Measurements from ENCODE around the gene HOXA10.

HOXA10 gene

GRCh38 chr7:27199849-27200760 lies 26.0 kb upstream of the HOXA10 start, which contains the start of gene HOXA13:
Gene HOXA13 (minus strand): TSS chr7:27200091. CDS start chr7:27200077, 14 bp downstream.
- H3K4me3 ChIP-seq (ENCODE audit: low read depth, low read length) = 0 out of 2 replicates have a peak within 1 kb of the TSS, but pooled peaks have one; percentile 28
- TF ChIP-seq, protein P1, sequence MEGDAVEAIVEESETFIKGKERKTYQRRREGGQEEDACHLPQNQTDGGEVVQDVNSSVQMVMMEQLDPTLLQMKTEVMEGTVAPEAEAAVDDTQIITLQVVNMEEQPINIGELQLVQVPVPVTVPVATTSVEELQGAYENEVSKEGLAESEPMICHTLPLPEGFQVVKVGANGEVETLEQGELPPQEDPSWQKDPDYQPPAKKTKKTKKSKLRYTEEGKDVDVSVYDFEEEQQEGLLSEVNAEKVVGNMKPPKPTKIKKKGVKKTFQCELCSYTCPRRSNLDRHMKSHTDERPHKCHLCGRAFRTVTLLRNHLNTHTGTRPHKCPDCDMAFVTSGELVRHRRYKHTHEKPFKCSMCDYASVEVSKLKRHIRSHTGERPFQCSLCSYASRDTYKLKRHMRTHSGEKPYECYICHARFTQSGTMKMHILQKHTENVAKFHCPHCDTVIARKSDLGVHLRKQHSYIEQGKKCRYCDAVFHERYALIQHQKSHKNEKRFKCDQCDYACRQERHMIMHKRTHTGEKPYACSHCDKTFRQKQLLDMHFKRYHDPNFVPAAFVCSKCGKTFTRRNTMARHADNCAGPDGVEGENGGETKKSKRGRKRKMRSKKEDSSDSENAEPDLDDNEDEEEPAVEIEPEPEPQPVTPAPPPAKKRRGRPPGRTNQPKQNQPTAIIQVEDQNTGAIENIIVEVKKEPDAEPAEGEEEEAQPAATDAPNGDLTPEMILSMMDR (IDR thresholded peaks at IDR 0.05; ENCODE audit: control insufficient read depth, extremely low read depth, insufficient read depth) = no peak
- DNase-seq (ENCODE audit: low read depth) = no peak

DNA sequence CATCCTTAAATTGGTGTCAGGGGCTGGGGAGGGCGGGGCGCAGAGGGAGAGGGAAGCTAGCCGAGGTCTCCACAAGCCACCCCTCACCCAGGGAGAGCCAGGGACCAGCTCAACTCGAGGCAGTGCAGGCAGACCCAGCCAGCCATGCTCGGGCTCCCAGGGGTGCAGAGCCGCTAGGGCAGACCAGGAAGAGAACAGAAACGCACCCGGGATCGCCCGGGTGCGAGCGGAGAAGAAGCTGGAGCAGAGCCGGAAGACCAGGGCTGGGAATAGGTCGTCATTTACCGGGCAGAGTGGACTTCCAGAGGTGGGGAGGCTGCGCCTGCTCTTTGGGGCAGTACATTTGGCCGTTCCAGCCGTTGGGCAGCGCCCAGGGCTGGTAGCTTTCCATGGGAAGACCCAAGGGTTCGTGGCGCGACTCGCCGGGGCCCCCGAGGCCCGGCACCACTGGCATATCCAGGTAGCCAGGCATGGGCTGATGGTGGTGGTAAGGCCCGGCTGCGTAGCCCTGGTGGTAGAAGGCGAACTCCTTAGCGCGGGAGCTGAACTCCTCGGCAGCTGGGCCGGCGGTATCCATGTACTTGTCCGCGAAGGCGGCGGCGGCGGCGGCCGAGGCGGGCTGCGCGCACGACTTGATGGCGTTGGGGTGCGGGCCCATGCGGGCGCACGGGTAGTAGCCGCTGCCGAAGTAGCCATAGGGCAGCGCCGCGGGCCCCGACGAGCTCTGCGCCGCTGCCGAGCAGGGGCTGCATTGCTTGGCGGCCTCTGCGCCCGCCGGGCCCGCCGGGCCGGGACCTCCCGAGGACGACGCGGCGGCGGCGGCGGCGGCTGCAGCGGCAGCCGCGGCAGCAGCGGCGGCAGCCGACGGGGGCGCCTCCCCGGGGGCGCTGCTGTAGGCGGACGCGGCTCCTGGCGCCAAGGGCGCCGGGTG lies 25.0 kb upstream of the HOXA10 start:
- TF ChIP-seq, protein P1 (IDR thresholded peaks at IDR 0.05; ENCODE audit: control insufficient read depth, extremely low read depth, insufficient read depth) = no peak
- no peak overlapping the region for H3K4me3 ChIP-seq (ENCODE audit: low read depth, low read length)
- no peak for DNase-seq (ENCODE audit: low read depth)

DNA sequence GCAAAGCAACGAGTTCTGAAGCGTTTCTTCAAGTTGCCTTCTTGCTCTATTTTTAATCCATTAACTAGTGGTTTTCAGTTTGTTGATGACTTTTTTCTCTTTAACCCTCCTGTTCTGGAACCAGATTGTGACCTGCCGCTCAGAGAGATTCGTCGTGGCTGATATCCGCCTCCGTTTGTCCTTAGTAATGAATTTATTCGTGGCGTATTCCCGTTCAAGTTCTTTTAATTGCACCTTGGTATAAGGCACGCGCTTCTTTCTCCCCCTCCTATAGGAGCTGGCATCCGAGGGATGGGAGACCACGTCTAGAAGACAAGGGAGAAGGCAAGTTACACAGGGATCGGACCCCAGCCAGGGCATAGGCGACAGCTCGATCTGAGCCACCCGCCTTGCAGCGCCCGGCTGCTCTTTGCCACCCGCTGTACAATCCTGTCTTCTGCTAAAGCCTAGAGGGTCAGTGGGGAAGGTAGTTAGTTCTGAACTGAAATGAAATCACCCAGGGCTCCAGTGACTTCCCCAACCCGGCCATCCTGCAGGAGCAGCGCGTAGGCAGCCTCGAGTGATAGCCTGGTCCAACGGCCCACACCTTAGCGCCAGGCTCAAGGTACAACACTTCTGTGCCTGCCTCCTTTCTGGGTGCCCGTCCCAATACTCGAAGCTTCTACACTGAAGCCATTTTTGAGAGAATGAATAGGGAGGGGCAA lies 24.2 kb upstream of the HOXA10 start:
- TF ChIP-seq, protein P1 (IDR thresholded peaks at IDR 0.05; ENCODE audit: control insufficient read depth, extremely low read depth, insufficient read depth) = no peak
- DNase-seq (ENCODE audit: low read depth) = no peak
- no peak overlapping the region for H3K4me3 ChIP-seq (ENCODE audit: low read depth, low read length)

- no peak overlapping the region for H3K4me3 ChIP-seq (ENCODE audit: low read depth, low read length)
- TF ChIP-seq, protein P1 (IDR thresholded peaks at IDR 0.05; ENCODE audit: control insufficient read depth, extremely low read depth, insufficient read depth) = no peak
- DNase-seq (ENCODE audit: low read depth) = no peak
These were observed 23.3 kb upstream of the HOXA10 start for GRCh38 chr7:27197137-27198042.

DNA sequence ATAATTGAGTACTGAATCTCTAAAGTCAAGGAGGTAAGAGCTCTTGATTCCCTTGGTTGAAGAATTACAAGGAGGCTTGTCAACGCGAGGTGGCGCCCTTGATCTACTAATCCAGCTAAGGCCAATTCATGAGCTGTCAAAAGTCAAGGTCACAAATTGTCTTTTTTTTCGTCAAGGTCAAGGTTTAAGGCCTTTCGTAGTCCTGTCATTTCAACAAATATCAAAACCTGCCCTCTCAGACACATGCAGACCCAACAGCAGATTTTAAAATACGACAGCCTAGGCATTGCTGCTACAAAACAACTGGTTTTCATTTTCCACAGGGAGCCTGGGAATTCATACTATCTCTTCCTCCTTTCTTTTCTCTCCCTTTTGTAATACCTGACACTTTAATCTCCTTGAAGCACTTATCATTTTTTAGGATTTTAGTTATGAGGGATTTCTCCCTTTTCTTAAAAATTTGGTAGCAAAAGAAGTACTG lies 22.2 kb upstream of the HOXA10 start:
- TF ChIP-seq, protein P1 (IDR thresholded peaks at IDR 0.05; ENCODE audit: control insufficient read depth, extremely low read depth, insufficient read depth) = peak; percentile 91
- no peak overlapping the region for H3K4me3 ChIP-seq (ENCODE audit: low read depth, low read length)
- peak; percentile 34 for DNase-seq (ENCODE audit: low read depth)

Measured in LNCaP clone FGC (cell line).